Endothelial cell of umbilical vein (primary cell): ENCODE results near the gene CDKN2AIP. TPM values are rescaled to one million over a fixed set of nuclear protein-coding genes. Genes with fewer than 3 reads are reported as not detected.

Experiments
- BruUV-seq: library from RNA; stranded (reverse); fragments of 400-500 nt; replicated peaks from 2 replicates; lab custom pipeline; 2021; lab: Mats Ljungman, UMichigan
- CTCF ChIA-PET: fragments of 300-600, 350-600 bp; sonication (Branson Sonifier 250); formaldehyde crosslinking; loops from one replicate; lab custom pipeline; 2021; ENCODE audit warnings: antibody characterized with exemption, inconsistent platforms; lab: Charles Lee
- POLR2A ChIA-PET: fragments of 300-600, 350-600 bp; sonication (Branson Sonifier 250); formaldehyde crosslinking; loops from one replicate; lab custom pipeline; 2021; ENCODE audit warnings: antibody characterized with exemption, inconsistent platforms; lab: Charles Lee
- DNase-seq: peaks from one replicate; pipeline ENCODE4 v3.0.0-alpha.2; 2011; ENCODE audit warnings: low read depth, low spot score
- FAIRE-seq: peaks from 2 replicates; lab custom pipeline; 2011; peaks lifted over from hg19 to GRCh38; lab: Jason Lieb, UNC
- H2AFZ ChIP-seq: 2 replicates; pipeline ENCODE4 v1.6.0; 2012; ENCODE audit warnings: low read depth, low read length, control low read depth, inconsistent platforms
- H3K27ac ChIP-seq: 2 replicates; pipeline ENCODE4 v1.5.1; 2011; ENCODE audit warnings: low read depth, mild to moderate bottlenecking, control low read depth, low read length, moderate library complexity; ENCODE audit not compliant: insufficient read depth
- H3K27me3 ChIP-seq, 2 experiments: 2 replicates each; pipeline versions ENCODE4 v1.6.0 to v1.6.1; 2011; ENCODE audit warnings: low read length in 2 of 2, mixed read lengths in 1 of 2; ENCODE audit not compliant: control insufficient read depth in 2 of 2, insufficient read depth in 2 of 2
- H3K36me3 ChIP-seq, 2 experiments: 2 replicates in 1 of 2; 3 replicates in 1 of 2; pipeline ENCODE4 v1.5.1; 2011; ENCODE audit warnings: low read length in 2 of 2, mild to moderate bottlenecking in 1 of 2, moderate library complexity in 1 of 2; ENCODE audit not compliant: control insufficient read depth in 2 of 2, insufficient read depth in 2 of 2; ENCODE audit errors: extremely low read depth in 1 of 2
- H3K4me1 ChIP-seq: 3 replicates; pipeline ENCODE4 v1.5.1; 2011; ENCODE audit warnings: mild to moderate bottlenecking, low read length; ENCODE audit not compliant: control insufficient read depth, insufficient read depth; ENCODE audit errors: extremely low read depth
- H3K4me2 ChIP-seq: 2 replicates; pipeline ENCODE4 v1.6.1; 2011; ENCODE audit warnings: low read length, control low read depth, mixed read lengths; ENCODE audit not compliant: insufficient read depth
- H3K4me3 ChIP-seq, 3 experiments: fragments of 200-600 bp in 1 of 3; sonication (generic), shearing (Covaris generic) in 1 of 3; replicated peaks in 1 of 3; 2 replicates each; pipeline ENCODE4 v1.5.1; 2011 to 2016; ENCODE audit warnings: control low read depth in 3 of 3, low read length in 3 of 3, mild to moderate bottlenecking in 2 of 3, inconsistent platforms in 1 of 3, low read depth in 1 of 3, moderate library complexity in 1 of 3; ENCODE audit not compliant: insufficient read depth in 1 of 3
- H3K79me2 ChIP-seq: 2 replicates; pipeline ENCODE4 v1.6.0; 2012; ENCODE audit warnings: low read length, inconsistent platforms; ENCODE audit not compliant: control insufficient read depth, insufficient read depth
- H3K9ac ChIP-seq: replicated peaks from 2 replicates; pipeline ENCODE3; 2011; ENCODE audit warnings: low read length, control low read depth; ENCODE audit not compliant: insufficient read depth; ENCODE audit errors: extremely low read depth
- H3K9me1 ChIP-seq: replicated peaks from 3 replicates; pipeline ENCODE4 v1.6.0; 2011; ENCODE audit warnings: mild to moderate bottlenecking, low read length; ENCODE audit not compliant: control insufficient read depth, insufficient read depth; ENCODE audit errors: extremely low read depth
- H3K9me3 ChIP-seq: replicated peaks from 2 replicates; pipeline ENCODE4 v1.5.1; 2012; ENCODE audit warnings: low read length, inconsistent platforms; ENCODE audit not compliant: control insufficient read depth, insufficient read depth
- H4K20me1 ChIP-seq: replicated peaks from 2 replicates; pipeline ENCODE3; 2011; ENCODE audit warnings: mild to moderate bottlenecking, low read length; ENCODE audit not compliant: control insufficient read depth, insufficient read depth; ENCODE audit errors: extremely low read depth
- EZH2 ChIP-seq: IDR thresholded peaks from 2 replicates; pipeline ENCODE4 v1.6.1; 2012; ENCODE audit warnings: borderline replicate concordance, low read depth, mild to moderate bottlenecking, moderate library complexity, low read length, inconsistent platforms; ENCODE audit not compliant: severe bottlenecking
- FOS ChIP-seq: IDR thresholded peaks from 2 replicates; pipeline ENCODE4 v1.6.1; 2011; ENCODE audit warnings: mild to moderate bottlenecking, low read length, moderate library complexity, borderline replicate concordance; ENCODE audit not compliant: insufficient read depth
- GATA2 ChIP-seq: IDR thresholded peaks from 2 replicates; pipeline ENCODE4 v1.7.0; 2011; ENCODE audit warnings: low read depth, mild to moderate bottlenecking, moderate library complexity, mixed read lengths, low read length; ENCODE audit not compliant: insufficient read length, insufficient read depth
- JUN ChIP-seq: IDR thresholded peaks from 2 replicates; pipeline ENCODE4 v1.6.1; 2011; ENCODE audit warnings: borderline replicate concordance, low read depth; ENCODE audit not compliant: insufficient read length, insufficient read depth
- MAX ChIP-seq: IDR thresholded peaks from 2 replicates; pipeline ENCODE4 v1.6.1; 2011; ENCODE audit not compliant: insufficient read depth, insufficient read length
- MYC ChIP-seq: IDR thresholded peaks from one replicate; pipeline ENCODE4 v1.6.1; 2011; ENCODE audit warnings: mild to moderate bottlenecking, low read depth, low read length
- POLR2A ChIP-seq: IDR thresholded peaks from 2 replicates; pipeline ENCODE4 v1.6.1; 2012; ENCODE audit warnings: low read depth, mild to moderate bottlenecking, control low read depth, low read length
- POLR2AphosphoS5 ChIP-seq: IDR thresholded peaks from 2 replicates; pipeline ENCODE4 v1.6.1; 2012; ENCODE audit warnings: low read depth, mild to moderate bottlenecking, control low read depth, low read length, moderate library complexity; ENCODE audit not compliant: insufficient read depth
- dilution Hi-C: fragments of 300-500 bp; cut with MboI; formaldehyde crosslinking; loops from one replicate; pipeline ENCODE4 v1.15.0; 2019; ENCODE audit warnings: low sequenced_read_pairs; ENCODE audit not compliant: extremely low pct_ligation_motif_present
- intact Hi-C: fragments of 100-400 bp; cut with micrococcal nuclease; formaldehyde crosslinking; loops from one replicate; pipeline ENCODE4 v1.10.0; 2022
- polyA plus RNA-seq, 4 experiments: library from polyadenylated mRNA; depleted of rRNA in 3 of 4; stranded (reverse) in 3 of 4; unstranded in 1 of 4; fragments of >200 nt; gene quantifications; 2 replicates each; pipeline versions ENCODE4 v1.2.1 to v1.2.3, GENCODE V29; 2011 to 2012; ENCODE audit warnings: missing spikeins in 1 of 4
- total RNA-seq: library from RNA; stranded (reverse); gene quantifications from 2 replicates; pipeline ENCODE4 v1.2.3, GENCODE V29; 2021
- TF ChIP-seq, protein P1 (sequence below), 2 donors: IDR thresholded peaks; 1 replicate in 1 of 2; 2 replicates in 1 of 2; pipeline ENCODE4 v1.5.1; 2011; ENCODE audit warnings: low read length in 2 of 2, mild to moderate bottlenecking in 2 of 2, moderate library complexity in 2 of 2, control low read depth in 1 of 2, inconsistent platforms in 1 of 2, low read depth in 1 of 2; ENCODE audit not compliant: insufficient read depth in 1 of 2; ENCODE audit errors: extremely low read depth in 1 of 2

CDKN2AIP gene
- total and polyA plus RNA-seq, 2 donors (not counting 3 experiments of a cell fraction or from before 2014, with no cell fraction given), result 5.1 to 12.8 TPM

DNA sequence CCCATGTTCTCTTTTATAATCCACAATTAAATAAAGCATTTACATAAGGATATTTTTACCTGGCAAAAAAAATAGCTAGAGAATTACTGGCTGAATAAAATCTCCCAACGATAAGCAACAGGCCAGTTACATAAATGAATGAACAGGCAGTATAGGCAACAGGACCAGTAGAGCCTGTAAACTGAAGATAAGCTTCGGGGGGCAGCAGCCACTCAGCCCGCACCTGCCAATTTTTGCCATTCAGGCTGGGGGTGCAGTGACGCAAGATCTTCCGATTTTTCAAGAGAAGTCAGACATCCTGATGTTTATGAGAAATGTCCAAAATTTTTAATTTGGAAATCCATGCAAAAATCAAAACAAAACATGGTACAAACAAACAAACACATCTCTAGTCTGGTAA lies 49.0 kb upstream of the CDKN2AIP start:
- H3K4me3 ChIP-seq, result no peak overlapping the region
- no peak overlapping the region for H2AFZ ChIP-seq
- no peak overlapping the region for H3K27ac ChIP-seq
- no peaks in the 10 kb centered on the region for H3K79me2 ChIP-seq
- intact Hi-C loops (loop anchor here (5.0 kb wide), 2 partner anchors 58 to 108 kb away; no protein-coding TSS in a partner anchor), dilution Hi-C loops (no loop called here)
- FAIRE-seq (no peak), DNase-seq (no peak)
- no peak overlapping the region for H3K9ac ChIP-seq
- no peaks in the 10 kb centered on the region for H3K36me3 ChIP-seq
- CTCF ChIA-PET, result interaction anchor here (1.2 to 3.2 kb wide), 3 partner anchors 12 to 457 kb away, joined by 3 to 15 read pairs (median 3); no protein-coding TSS in a partner anchor
- TF ChIP-seq FOS (no peak), POLR2AphosphoS5 (no peak), MAX (no peak), EZH2 (no peak), GATA2 (no peak), POLR2A (no peak), JUN (no peak), MYC (no peak)
- TF ChIP-seq, protein P1, sequence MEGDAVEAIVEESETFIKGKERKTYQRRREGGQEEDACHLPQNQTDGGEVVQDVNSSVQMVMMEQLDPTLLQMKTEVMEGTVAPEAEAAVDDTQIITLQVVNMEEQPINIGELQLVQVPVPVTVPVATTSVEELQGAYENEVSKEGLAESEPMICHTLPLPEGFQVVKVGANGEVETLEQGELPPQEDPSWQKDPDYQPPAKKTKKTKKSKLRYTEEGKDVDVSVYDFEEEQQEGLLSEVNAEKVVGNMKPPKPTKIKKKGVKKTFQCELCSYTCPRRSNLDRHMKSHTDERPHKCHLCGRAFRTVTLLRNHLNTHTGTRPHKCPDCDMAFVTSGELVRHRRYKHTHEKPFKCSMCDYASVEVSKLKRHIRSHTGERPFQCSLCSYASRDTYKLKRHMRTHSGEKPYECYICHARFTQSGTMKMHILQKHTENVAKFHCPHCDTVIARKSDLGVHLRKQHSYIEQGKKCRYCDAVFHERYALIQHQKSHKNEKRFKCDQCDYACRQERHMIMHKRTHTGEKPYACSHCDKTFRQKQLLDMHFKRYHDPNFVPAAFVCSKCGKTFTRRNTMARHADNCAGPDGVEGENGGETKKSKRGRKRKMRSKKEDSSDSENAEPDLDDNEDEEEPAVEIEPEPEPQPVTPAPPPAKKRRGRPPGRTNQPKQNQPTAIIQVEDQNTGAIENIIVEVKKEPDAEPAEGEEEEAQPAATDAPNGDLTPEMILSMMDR (IDR thresholded peaks at IDR 0.05; ENCODE audit: extremely low read depth in 1 of 2, insufficient read depth in 1 of 2, low read depth in 1 of 2, low read length in 2 of 2), result no peak
- no peak overlapping the region for H3K4me2 ChIP-seq
- H3K27me3 ChIP-seq, result peaks cover 2% of the 10 kb centered on the region in 2 experiments
- no peaks in the 10 kb centered on the region for H4K20me1 ChIP-seq
- BruUV-seq, result no TSS peak
- no peaks in the 10 kb centered on the region for H3K9me1 ChIP-seq
- POLR2A ChIA-PET, result no interaction called here
- H3K4me1 ChIP-seq, result peaks cover 3% of the 10 kb centered on the region
- no peaks in the 10 kb centered on the region for H3K9me3 ChIP-seq
